Measurements from ENCODE around the gene CEACAM4. TPM values are rescaled to one million over a fixed set of nuclear protein-coding genes. Genes with fewer than 3 reads are reported as not detected.
"Not testable (repeated sequence)": the region's sequence is repeated elsewhere in the genome, so short reads cannot be mapped to it uniquely, and the experiment has no call there.

The CEACAM4 gene
- total RNA-seq (ENCODE audit: low replicate concordance), result not detected in 2 replicates

DNA sequence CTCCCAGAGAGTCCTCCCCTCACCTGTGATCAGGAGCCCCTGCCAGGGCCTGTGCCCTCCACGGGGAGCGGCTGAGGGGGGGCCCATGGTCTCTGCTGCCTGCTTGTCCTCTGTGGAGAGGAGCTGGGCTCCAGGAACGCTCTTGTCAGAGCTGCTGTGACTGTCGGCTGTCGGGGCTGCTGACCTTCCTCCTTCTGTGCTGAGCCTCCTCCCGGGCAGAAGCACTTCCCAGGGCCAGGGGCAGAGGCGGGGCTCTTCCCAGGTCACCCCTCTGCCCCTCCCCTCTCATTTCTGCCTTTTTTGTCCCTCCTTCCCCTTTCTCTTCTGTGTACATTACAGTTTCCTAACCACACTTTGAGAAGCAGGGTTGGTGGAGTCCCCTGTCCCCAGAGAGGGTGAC, at the start of gene CEACAM4:
TSS of gene CEACAM4 (minus strand) at position 198 of the 400 bp plus-strand sequence. CDS start at position 87, 111 bp downstream.
- DNase-seq (ENCODE audit: low read depth), result no peak
- TF ChIP-seq, protein P1, sequence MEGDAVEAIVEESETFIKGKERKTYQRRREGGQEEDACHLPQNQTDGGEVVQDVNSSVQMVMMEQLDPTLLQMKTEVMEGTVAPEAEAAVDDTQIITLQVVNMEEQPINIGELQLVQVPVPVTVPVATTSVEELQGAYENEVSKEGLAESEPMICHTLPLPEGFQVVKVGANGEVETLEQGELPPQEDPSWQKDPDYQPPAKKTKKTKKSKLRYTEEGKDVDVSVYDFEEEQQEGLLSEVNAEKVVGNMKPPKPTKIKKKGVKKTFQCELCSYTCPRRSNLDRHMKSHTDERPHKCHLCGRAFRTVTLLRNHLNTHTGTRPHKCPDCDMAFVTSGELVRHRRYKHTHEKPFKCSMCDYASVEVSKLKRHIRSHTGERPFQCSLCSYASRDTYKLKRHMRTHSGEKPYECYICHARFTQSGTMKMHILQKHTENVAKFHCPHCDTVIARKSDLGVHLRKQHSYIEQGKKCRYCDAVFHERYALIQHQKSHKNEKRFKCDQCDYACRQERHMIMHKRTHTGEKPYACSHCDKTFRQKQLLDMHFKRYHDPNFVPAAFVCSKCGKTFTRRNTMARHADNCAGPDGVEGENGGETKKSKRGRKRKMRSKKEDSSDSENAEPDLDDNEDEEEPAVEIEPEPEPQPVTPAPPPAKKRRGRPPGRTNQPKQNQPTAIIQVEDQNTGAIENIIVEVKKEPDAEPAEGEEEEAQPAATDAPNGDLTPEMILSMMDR (IDR thresholded peaks at IDR 0.05; ENCODE audit: insufficient read depth, low read length), result no peak
- H3K4me3 ChIP-seq (ENCODE audit: low read depth, low read length), result no peak within 1 kb of the TSS

DNA sequence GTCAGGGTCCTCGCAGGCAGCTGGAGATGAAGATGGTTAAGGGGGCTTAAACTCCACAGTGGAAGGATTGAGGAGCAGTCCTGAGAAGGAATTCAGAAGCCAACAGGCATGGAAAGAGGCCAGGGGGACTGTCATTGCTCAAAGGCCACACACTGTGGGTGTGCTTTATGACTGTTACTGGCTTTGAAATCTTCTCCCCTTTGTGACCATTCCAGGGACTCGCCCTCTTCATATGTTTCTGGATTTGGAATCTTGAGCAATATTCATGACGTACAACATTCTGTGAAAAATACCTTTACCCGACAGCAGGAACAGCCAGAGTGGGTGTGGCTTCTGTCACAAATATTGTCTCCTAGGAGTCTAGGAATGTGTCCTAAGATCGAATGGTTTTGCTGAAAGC, 44.6 kb upstream of the CEACAM4 start:
- no peak for DNase-seq (ENCODE audit: low read depth)

DNA sequence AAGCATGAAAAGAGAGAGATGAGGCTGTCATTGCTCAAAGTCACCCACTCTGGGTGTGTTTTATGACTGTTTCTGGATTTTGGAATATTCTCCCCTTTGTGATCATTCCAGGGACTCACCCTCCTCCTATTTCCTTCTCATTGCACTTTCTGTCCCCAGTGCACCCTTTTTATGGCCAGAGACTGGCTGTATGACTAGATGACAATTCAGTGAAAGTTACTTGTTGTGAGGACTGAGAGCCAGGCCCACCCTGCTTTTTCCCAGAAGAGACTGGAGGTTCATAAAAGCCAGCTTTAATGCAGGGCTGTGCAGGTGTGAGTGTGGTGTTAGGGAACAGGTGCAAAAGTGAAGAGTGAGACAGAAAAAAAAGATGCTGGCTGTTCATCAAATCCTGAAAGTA, 43.9 kb upstream of the CEACAM4 start:
- no peak overlapping the region for H3K4me3 ChIP-seq (ENCODE audit: low read depth, low read length)
- TF ChIP-seq, protein P1 (IDR thresholded peaks at IDR 0.05; ENCODE audit: insufficient read depth, low read length), result no peak
- no peak for DNase-seq (ENCODE audit: low read depth)

More for the DNA sequence above, 44.6 kb upstream of the CEACAM4 start:
- H3K4me3 ChIP-seq (ENCODE audit: low read depth, low read length), result no peak overlapping the region
- TF ChIP-seq, protein P1 (IDR thresholded peaks at IDR 0.05; ENCODE audit: insufficient read depth, low read length), result no peak

DNA sequence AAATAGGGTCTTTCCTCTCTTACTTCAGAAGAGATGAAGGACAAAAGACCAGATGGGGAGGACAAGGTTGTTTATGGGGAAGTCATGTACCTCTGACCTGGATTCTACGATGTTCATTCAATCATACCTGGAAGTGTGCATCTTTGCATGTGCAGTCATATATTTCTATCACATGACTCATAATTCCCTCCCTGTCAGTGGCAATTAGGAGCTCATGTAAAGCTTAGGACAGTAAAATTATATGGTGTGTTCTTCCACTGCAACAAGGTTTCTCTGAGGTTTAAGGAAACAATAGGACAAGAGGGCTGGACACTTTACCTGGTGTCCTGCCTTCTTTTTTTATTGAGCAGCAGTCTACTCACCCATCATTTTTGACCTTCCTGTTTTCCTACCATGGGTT, 41.4 kb upstream of the CEACAM4 start:
- no peak overlapping the region for H3K4me3 ChIP-seq (ENCODE audit: low read depth, low read length)
- TF ChIP-seq, protein P1 (IDR thresholded peaks at IDR 0.05; ENCODE audit: insufficient read depth, low read length), result no peak
- no peak for DNase-seq (ENCODE audit: low read depth)

DNA sequence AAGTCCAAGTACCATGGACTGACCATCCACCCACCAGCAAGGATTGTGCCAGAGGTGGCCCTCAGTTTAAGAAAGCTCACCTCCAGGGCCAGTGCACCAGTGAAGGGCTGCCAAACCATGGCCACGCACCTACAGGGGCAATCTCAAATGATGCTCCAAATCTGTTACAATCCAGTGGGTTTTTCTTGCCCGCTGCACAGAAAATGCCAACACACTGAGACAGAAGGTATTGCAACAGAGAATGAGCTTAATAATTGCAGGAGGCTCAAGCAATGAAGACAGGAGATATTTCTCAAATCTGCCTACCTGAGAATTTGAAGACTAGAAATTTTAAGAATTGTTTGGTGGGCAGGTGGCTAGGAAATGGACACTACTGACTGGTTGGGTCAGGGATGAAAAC, 39.2 kb upstream of the CEACAM4 start:
- H3K4me3 ChIP-seq (ENCODE audit: low read depth, low read length), result no peak overlapping the region
- no peak for DNase-seq (ENCODE audit: low read depth)
- TF ChIP-seq, protein P1 (IDR thresholded peaks at IDR 0.05; ENCODE audit: insufficient read depth, low read length), result no peak

DNA sequence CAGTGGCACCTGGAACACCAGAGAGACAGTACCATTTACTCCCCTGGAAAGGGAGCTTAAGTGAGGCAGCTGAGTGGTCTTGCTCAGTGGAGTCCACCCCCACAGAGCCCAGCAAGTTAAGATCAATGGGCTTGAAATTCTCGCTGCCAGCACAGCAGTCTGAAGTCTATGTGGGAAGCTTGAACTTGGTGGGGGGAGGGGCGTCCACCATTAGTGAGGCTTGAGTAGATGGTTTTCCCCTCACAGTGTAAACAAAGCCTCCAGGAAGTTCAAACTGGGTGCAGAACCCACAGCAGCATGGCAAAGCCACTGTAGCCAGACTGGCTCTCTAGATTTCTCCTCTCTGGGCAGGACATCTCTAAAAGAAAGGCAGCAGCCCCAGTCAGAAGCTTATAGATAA, 30.3 kb upstream of the CEACAM4 start:
- DNase-seq (ENCODE audit: low read depth), result no peak
- TF ChIP-seq, protein P1 (IDR thresholded peaks at IDR 0.05; ENCODE audit: insufficient read depth, low read length), result no peak

DNA sequence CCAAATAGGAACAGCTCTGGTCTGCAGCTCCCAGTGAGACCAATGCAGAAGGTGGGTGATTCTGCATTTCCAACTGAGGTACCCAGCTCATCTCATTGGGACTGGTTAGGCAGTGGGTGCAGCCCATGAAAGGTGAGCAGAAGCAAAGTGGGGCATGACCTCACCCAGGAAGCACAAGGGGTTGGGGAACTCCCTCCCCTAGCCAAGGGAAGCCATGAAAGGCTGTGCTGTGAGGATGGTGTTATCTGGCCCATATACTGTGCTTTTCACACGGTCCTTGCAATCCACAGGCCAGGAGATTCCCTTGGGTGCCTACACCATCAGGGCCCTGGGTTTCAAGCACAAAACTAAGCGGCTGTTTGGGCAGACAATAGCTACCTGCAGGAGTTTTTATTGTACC, 29.9 kb upstream of the CEACAM4 start:
- H3K4me3 ChIP-seq (ENCODE audit: low read depth, low read length); DNase-seq (ENCODE audit: low read depth): not testable (repeated sequence)

More for the DNA sequence above, 30.3 kb upstream of the CEACAM4 start:
- no peak overlapping the region for H3K4me3 ChIP-seq (ENCODE audit: low read depth, low read length)

Data from fibroblast of the aortic adventitia (primary cell).